ENCODE measurements around the gene NRXN3.

NRXN3 gene

DNA sequence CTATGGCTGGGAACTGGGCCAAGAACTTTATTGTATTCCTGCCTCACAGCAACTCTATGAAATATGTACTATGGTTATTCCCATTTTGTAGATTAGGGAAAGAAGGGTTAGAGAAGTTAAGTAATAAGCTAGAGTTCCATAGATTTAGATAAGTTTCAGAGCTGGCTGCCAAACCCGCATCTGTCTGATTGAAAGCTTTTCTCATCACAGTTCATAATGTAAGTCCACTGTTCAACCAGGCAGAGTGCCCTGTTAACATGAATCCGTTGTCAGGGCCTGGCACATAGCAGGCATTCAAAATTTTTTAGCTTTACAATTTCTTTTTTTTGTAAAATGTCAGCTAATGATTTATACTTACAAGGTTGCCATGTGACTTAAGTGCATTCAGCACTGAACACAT lies 467.3 kb downstream of the NRXN3 start:
- DNase-seq (ENCODE audit: low read depth in 3 of 3): no peak

DNA sequence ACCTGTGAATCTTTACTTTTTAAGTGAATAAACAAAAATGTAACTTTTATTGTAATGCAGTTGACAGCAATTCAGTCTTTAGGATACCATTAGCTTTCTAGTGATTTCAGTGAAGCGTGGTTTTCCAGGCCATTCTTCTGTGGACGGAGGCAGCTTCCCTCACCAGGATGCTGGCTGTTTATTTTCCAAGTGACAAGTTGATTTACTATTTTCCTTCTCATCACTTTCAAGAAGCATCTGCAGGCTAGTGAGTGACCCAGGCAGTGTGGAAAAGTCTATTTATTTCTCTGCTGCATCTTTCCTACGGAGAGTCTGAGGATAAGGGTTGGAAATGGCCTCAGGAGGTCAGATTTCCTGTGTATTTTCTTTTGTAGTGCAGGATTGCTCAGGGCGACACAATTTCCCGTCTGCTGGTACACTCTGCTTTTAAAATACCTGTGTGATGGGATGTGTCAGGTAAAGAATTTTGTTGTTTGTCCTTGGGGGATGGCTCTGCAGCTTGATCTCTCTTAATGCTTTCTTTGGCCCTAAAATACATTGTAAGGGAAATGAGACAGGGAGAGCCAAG lies 467.8 kb downstream of the NRXN3 start:
- no peak for DNase-seq (ENCODE audit: low read depth in 3 of 3)

- DNase-seq (ENCODE audit: low read depth in 3 of 3): no peak
Measured at GRCh38 chr14:78638926-78639325, 468.8 kb downstream of the NRXN3 start.

- no peak for DNase-seq (ENCODE audit: low read depth in 3 of 3)
Measured at GRCh38 chr14:78644824-78645559, 474.8 kb downstream of the NRXN3 start.

DNA sequence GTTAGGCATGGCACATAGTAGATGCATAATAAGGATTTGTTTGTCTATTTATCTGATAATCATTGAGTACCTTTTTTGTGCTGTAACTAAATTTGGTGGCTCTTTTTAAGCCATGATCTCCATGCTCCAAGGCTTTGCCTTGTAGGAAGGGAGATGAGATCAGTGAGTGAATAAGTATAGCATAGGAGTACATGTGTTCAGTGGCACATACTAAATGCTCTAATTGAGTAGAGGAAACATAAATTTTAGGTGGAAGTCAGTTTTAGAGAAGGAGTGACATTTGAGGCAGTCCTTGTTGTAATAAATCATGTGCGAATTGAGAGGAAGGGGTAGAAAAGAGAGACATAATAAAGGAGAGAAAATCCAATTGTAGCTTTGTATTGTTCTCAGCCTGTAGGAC lies 482.6 kb downstream of the NRXN3 start:
- DNase-seq (ENCODE audit: low read depth in 3 of 3): no peak

GRCh38 chr14:78653173-78653572 lies 483.0 kb downstream of the NRXN3 start:
- no peak for DNase-seq (ENCODE audit: low read depth in 3 of 3)

- DNase-seq (ENCODE audit: low read depth in 3 of 3): no peak
Measured at GRCh38 chr14:78657451-78657850, 487.3 kb downstream of the NRXN3 start.

DNA sequence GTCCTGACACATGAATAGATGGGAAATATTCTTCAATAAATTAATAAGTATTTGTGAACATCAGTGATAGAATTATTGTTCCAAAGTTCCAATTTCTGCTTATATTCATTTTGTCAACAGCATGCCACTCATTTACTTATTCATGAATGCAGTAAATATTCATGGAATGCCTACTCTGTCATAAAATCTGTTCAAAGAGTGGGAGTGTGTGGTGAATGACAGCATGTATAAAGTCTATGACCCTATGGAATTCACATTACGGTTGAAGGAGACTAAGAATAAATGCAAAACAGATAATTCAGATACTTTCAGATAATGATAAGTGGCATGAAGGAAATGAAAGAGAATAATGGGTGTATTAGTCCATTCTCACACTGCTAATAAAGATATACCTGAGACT lies 494.7 kb downstream of the NRXN3 start:
- no peak for DNase-seq (ENCODE audit: low read depth in 3 of 3)

DNA sequence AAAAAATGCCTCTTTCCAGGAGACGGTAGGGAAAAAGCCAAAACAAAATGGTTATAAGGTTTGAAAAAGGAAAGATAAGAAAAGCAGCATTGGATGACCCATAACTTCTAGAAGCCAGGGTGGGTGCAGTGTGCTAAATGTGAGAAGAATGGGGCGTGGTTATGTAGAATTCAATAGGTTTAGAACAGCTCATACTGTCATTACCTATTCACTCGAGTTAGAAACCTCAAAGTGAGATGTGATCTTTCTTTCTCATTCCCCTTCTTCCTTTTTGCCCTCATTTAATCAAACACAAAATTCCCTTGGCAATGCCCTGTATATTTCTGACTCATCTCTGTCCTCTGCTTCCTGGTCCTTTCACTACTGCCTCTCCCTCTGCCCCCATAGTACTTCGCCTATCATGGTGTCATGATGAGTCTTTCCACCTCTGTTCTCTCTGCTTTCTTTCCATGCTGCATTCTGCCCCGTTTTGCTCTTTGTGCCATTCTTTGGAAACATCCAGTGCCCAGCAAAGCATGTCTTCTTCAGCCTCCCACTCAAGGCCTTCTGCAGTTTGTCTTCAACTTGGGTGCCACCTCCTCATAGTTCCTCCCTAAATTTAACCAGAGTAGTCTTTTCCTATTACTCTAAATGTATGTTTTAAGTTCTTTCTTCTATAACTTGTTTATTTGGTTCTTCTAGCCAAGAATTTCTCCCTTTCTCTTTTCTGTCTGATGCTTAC lies 496.3 kb downstream of the NRXN3 start:
- no peak for DNase-seq (ENCODE audit: low read depth in 3 of 3)

DNA sequence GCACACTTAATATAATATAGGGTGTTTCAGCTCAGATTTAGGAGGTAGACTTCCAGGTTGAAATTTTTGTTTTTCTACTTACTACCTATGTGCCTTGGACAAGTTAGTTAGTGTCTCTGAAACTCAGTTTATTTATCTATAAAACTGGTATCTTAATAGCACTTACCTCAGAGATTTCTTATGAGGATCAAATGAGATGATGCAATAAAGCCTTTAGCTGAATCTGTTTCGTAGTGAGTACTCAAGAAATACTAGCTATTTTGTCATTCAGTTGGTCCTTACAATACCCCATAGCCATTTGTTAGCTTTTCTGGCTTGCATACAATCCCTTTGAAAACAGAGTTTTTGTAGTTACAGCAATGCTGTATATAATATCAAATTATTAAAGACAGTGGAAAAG lies 497.0 kb downstream of the NRXN3 start:
- no peak for DNase-seq (ENCODE audit: low read depth in 3 of 3)

GRCh38 chr14:78673845-78674244 lies 503.7 kb downstream of the NRXN3 start:
- no peak for DNase-seq (ENCODE audit: low read depth in 3 of 3)

- no peak for DNase-seq (ENCODE audit: low read depth in 3 of 3)
Measured at GRCh38 chr14:78674820-78675219, 504.6 kb downstream of the NRXN3 start.

DNA sequence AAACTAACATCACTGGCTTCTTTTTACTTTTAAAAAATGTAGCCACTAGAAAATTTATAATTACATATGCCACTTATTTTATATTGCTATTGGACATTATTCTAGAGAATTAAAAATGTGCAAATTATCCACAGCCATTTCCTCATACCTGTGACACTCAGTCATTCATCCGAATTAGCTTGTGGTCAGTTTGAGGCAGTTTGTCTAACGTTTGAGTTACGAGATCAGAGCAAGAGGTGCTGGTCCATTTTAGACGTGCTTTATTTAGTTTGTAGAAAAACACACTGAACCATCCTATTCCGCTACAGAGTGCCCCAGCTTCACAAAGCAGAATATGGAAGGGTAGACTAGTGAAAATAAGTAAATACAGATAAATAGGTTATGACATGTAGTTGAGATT lies 513.0 kb downstream of the NRXN3 start:
- DNase-seq (ENCODE audit: low read depth in 3 of 3): no peak

DNA sequence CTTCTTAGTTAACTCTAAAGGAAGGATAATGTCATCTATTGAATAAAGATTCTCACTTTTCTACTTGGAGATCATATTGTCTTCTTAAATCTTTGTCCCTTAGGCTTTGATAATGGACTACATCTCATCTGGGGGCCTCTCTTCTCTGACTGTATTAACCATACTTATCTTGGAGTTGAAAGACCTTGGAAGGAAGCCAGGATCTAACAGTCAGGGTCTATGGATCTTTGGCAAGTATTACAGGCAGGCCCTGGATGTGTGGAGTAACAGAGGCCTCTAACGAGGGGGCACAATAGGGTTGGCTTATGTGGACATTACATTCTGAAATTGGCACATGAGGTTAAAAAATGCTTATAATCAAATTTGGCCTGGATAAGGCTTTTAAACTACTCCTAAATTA lies 513.8 kb downstream of the NRXN3 start:
- no peak for DNase-seq (ENCODE audit: low read depth in 3 of 3)

DNA sequence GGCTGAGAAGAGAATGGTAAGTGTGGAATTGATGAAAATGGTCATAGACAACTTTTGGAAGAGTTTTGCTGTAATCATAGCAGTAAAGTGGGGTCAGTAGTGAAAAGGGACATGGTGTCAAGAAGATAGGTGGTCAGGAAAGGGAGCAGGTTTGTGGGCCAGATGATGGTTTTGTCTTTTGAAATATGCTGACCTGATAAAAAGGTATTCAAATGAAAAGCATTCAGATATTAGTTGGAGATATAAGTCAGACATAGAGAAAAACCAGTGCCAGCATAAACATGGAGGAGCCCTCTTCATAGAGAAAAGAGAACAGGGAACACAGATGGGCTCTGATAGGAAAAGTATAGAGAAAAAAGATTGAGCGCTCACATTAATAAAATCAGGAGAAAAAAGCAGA lies 518.3 kb downstream of the NRXN3 start:
- no peak for DNase-seq (ENCODE audit: low read depth in 3 of 3)

DNA sequence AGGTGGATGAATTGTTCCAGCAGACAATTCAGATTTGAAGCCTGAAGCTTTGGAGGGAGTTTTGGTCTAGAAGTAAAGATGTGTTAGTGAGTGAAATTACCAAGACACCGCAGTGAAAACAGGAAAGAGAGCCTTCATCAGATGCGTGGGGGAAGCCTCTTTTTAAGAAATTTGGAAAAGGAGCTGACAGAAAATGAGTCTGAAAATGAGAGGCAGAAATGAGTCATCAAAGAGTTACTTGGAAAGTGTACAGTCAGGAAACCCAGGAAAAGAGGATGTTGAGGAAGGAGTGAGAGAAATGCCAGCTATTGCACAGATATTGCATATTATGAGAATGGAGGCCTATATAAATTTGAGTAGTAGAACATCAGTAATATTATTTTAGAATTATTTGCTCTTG lies 520.7 kb downstream of the NRXN3 start:
- no peak for DNase-seq (ENCODE audit: low read depth in 3 of 3)

DNA sequence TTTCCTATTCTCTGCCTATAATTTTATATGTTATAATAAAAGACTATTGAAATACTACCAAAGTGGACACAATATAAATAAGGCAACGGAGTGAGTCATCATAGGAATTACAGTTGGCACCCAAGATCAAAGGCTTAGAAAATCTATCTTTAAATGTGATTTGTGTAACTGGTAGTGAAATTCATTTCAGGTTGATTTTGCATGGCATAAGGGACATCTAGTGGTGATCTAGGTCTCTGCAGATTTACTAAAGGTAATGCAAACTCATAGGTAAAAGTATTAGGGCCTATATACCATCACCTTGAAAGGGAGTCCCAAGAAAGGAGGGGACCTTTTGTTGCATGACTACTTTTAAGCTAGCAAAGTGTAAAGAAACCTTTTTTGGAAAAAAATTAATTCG lies 527.2 kb downstream of the NRXN3 start:
- no peak for DNase-seq (ENCODE audit: low read depth in 3 of 3)

- DNase-seq (ENCODE audit: low read depth in 3 of 3): no peak
Measured at GRCh38 chr14:78698991-78699390, 528.8 kb downstream of the NRXN3 start.

DNA sequence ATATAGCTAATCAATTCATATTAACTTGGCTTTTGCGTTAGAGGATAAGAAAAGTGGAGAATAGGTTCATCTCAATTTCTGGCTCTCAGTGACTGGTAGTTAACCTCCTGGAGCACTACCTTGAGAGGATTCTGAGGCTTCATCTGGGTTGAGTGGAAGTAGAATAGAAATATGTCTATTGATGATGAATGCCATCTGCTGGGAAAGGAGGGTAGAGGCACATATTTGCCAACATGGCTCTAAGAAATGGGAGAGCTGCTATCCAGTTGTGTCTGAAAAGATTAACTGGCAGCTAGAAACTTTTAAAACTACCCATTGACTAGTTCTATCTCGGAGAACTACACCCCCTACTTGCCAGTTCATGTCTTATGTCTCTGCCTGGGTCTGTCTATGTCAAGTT lies 530.1 kb downstream of the NRXN3 start:
- DNase-seq (ENCODE audit: low read depth in 3 of 3): no peak

- no peak for DNase-seq (ENCODE audit: low read depth in 3 of 3)
Measured at GRCh38 chr14:78701246-78701645, 531.1 kb downstream of the NRXN3 start.

- DNase-seq (ENCODE audit: low read depth in 3 of 3): no peak
Measured at GRCh38 chr14:78704965-78705364, 534.8 kb downstream of the NRXN3 start.

GRCh38 chr14:78705989-78706388 lies 535.8 kb downstream of the NRXN3 start:
- DNase-seq (ENCODE audit: low read depth in 3 of 3): no peak
